Endothelial cell of umbilical vein (primary cell): ENCODE measurements around the gene PRKRIP1.
"Not testable (repeated sequence)": the region's sequence is repeated elsewhere in the genome, so short reads cannot be mapped to it uniquely, and the experiment has no call there.

Source experiments
- CTCF ChIP-seq, 2 donors: IDR thresholded peaks; 1 replicate in 1 of 2; 2 replicates in 1 of 2; pipeline ENCODE4 v1.5.1; 2011; ENCODE audit warnings: low read length in 2 of 2, mild to moderate bottlenecking in 2 of 2, moderate library complexity in 2 of 2, control low read depth in 1 of 2, inconsistent platforms in 1 of 2, low read depth in 1 of 2; ENCODE audit not compliant: insufficient read depth in 1 of 2; ENCODE audit errors: extremely low read depth in 1 of 2
- POLR2A ChIP-seq: IDR thresholded peaks from 2 replicates; pipeline ENCODE4 v1.6.1; 2012; ENCODE audit warnings: low read depth, mild to moderate bottlenecking, control low read depth, low read length

GRCh38 chr7:102364394-102364886, 31.7 kb upstream of the PRKRIP1 start:
- TF ChIP-seq POLR2A; CTCF (IDR thresholded peaks at IDR 0.05; ENCODE audit: extremely low read depth in 1 of 2, insufficient read depth in 1 of 2, low read depth in 1 of 2, low read length in 2 of 2): not testable (repeated sequence)
